GM12878 (cell line): ENCODE data around the gene CACUL1. TPM values are rescaled to one million over a fixed set of nuclear protein-coding genes. Genes with fewer than 3 reads are reported as not detected.

Source experiments
- ATF3 ChIP-seq: IDR thresholded peaks from 2 replicates; pipeline ENCODE4 v1.6.1; 2011; ENCODE audit warnings: low read depth, mild to moderate bottlenecking, low read length, moderate library complexity, borderline replicate concordance; ENCODE audit errors: extremely low read depth
- CBX5 ChIP-seq: sonication (generic); IDR thresholded peaks from 2 replicates; pipeline ENCODE4 v1.6.1; 2016; ENCODE audit warnings: low read depth, moderate library complexity, mild to moderate bottlenecking, inconsistent platforms
- CEBPB ChIP-seq, 2 experiments: fragments of 150-350 bp in 1 of 2; IDR thresholded peaks; 2 replicates each; pipeline ENCODE4 v1.6.1; 2012 to 2014; ENCODE audit warnings: low read depth in 2 of 2, low read length in 2 of 2, borderline replicate concordance in 1 of 2, inconsistent platforms in 1 of 2
- FOS ChIP-seq: IDR thresholded peaks from 3 replicates; pipeline ENCODE4 v1.6.1; 2011; ENCODE audit warnings: borderline replicate concordance; ENCODE audit not compliant: insufficient read length; ENCODE audit errors: extremely low read depth
- HCFC1 ChIP-seq: fragments of 150-350 bp; IDR thresholded peaks from 2 replicates; pipeline ENCODE4 v1.6.1; 2014; ENCODE audit warnings: low read length
- HDGF ChIP-seq: fragments of 450-650 bp; IDR thresholded peaks from 2 replicates; pipeline ENCODE4 v1.6.1; 2016; ENCODE audit warnings: antibody characterized with exemption
- JUND ChIP-seq: IDR thresholded peaks from 2 replicates; pipeline ENCODE4 v1.6.1; 2012; ENCODE audit warnings: low read depth, mild to moderate bottlenecking, low read length, improper control_type of control experiment, moderate library complexity
- MTA3 ChIP-seq: IDR thresholded peaks from 2 replicates; pipeline ENCODE4 v1.6.1; 2012; ENCODE audit warnings: low read length, inconsistent platforms, borderline replicate concordance
- MYB ChIP-seq: fragments of 150-350 bp; IDR thresholded peaks from 2 replicates; pipeline ENCODE4 v1.6.1; 2014; ENCODE audit warnings: mild to moderate bottlenecking, low read depth, low read length, borderline replicate concordance
- NFYB ChIP-seq: IDR thresholded peaks from 2 replicates; pipeline ENCODE4 v1.6.1; 2011; ENCODE audit warnings: low read depth, mild to moderate bottlenecking, low read length, improper control_type of control experiment, moderate library complexity; ENCODE audit not compliant: insufficient read depth
- NR2C2 ChIP-seq: IDR thresholded peaks from 2 replicates; pipeline ENCODE4 v1.6.1; 2011; ENCODE audit warnings: borderline replicate concordance, low read depth; ENCODE audit not compliant: control insufficient read depth, insufficient read length
- NRF1 ChIP-seq: conservative IDR thresholded peaks from 2 replicates; pipeline ENCODE4 v1.6.1; 2011; ENCODE audit warnings: mild to moderate bottlenecking, low read depth, low read length, improper control_type of control experiment
- POLR2A ChIP-seq: IDR thresholded peaks from 2 replicates; pipeline ENCODE4 v1.6.1; 2011; ENCODE audit warnings: low read depth, mild to moderate bottlenecking, low read length
- POLR2AphosphoS5 ChIP-seq: IDR thresholded peaks from 2 replicates; pipeline ENCODE4 v1.6.1; 2011; ENCODE audit warnings: mild to moderate bottlenecking, low read length, inconsistent platforms
- POU2F2 ChIP-seq: IDR thresholded peaks from 3 replicates; pipeline ENCODE4 v1.6.1; 2011; ENCODE audit warnings: low read depth, mild to moderate bottlenecking, low read length, borderline replicate concordance
- RAD51 ChIP-seq: fragments of 450-650 bp; IDR thresholded peaks from 2 replicates; pipeline ENCODE4 v1.6.1; 2016; ENCODE audit warnings: moderate library complexity, mild to moderate bottlenecking, inconsistent platforms
- RFX5 ChIP-seq: IDR thresholded peaks from 2 replicates; pipeline ENCODE4 v1.6.1; 2011; ENCODE audit warnings: low read depth, low read length, improper control_type of control experiment
- SIN3A ChIP-seq: IDR thresholded peaks from 2 replicates; pipeline ENCODE4 v1.6.1; 2012; ENCODE audit warnings: low read depth, low read length, improper control_type of control experiment
- SMAD5 ChIP-seq: IDR thresholded peaks from 2 replicates; pipeline ENCODE4 v1.6.1; 2016; ENCODE audit warnings: antibody characterized with exemption, low read depth
- SMARCA5 ChIP-seq: fragments of 450-650 bp; IDR thresholded peaks from 2 replicates; pipeline ENCODE4 v1.6.1; 2017; ENCODE audit warnings: mild to moderate bottlenecking
- SPI1 ChIP-seq: IDR thresholded peaks from 2 replicates; pipeline ENCODE4 v1.6.1; 2011; ENCODE audit warnings: low read depth, mild to moderate bottlenecking, low read length, moderate library complexity, borderline replicate concordance; ENCODE audit not compliant: insufficient read depth
- TAF1 ChIP-seq: IDR thresholded peaks from 2 replicates; pipeline ENCODE4 v1.6.1; 2011; ENCODE audit warnings: mild to moderate bottlenecking, low read depth, low read length, borderline replicate concordance
- YY1 ChIP-seq: IDR thresholded peaks from 2 replicates; pipeline ENCODE4 v1.6.1; 2011; ENCODE audit warnings: low read depth, mild to moderate bottlenecking, low read length
- ZNF217 ChIP-seq: fragments of 450-650 bp; IDR thresholded peaks from 2 replicates; pipeline ENCODE4 v1.6.1; 2017; ENCODE audit warnings: antibody characterized with exemption, mild to moderate bottlenecking
- polyA plus RNA-seq, 11 experiments: library from polyadenylated mRNA; depleted of rRNA in 4 of 11; unstranded in 6 of 11; stranded (reverse) in 5 of 11; fragments of >200 nt; fragmentation: Nextera tagmentation in 4 of 11; fragmentation: Illumina TruSeq in 1 of 11; extraction: Ambion mirVana in 4 of 11; extraction: Trizol in 1 of 11; gene quantifications; 1 replicate in 1 of 11; 2 replicates in 10 of 11; pipeline versions ENCODE4 v1.2.1 to v1.2.3, GENCODE V29; 2011 to 2016; ENCODE audit warnings: inconsistent platforms in 2 of 11, missing spikeins in 2 of 11, low read depth in 1 of 11
- total RNA-seq, 4 experiments: library from RNA; depleted of rRNA in 3 of 4; stranded (reverse); fragments of >200 nt in 3 of 4; fragmentation: Illumina TruSeq in 1 of 4; extraction: Trizol in 1 of 4; gene quantifications; 2 replicates each; pipeline versions ENCODE4 v1.2.1 to v1.2.3, GENCODE V29; 2013 to 2021
- TF ChIP-seq, protein P1 (sequence below): fragments of 450-650 bp; IDR thresholded peaks from 2 replicates; pipeline ENCODE4 v1.6.1; 2018; ENCODE audit warnings: borderline replicate concordance, mild to moderate bottlenecking; ENCODE audit not compliant: partially characterized antibody
- TF ChIP-seq, protein P2 (sequence below): IDR thresholded peaks from 2 replicates; pipeline ENCODE4 v1.6.1; 2011; ENCODE audit warnings: low read depth, low read length, improper control_type of control experiment, borderline replicate concordance
- TF ChIP-seq, protein P3 (sequence below): IDR thresholded peaks from 2 replicates; pipeline ENCODE4 v1.6.1; 2012; ENCODE audit warnings: low read depth, low read length, improper control_type of control experiment

Gene CACUL1
- total and polyA plus RNA-seq, 10 of the 15 experiments (the other 5 are each of a cell fraction or from before 2014, with no cell fraction given) = 7.4 to 23.2 (median 13.0) TPM

DNA sequence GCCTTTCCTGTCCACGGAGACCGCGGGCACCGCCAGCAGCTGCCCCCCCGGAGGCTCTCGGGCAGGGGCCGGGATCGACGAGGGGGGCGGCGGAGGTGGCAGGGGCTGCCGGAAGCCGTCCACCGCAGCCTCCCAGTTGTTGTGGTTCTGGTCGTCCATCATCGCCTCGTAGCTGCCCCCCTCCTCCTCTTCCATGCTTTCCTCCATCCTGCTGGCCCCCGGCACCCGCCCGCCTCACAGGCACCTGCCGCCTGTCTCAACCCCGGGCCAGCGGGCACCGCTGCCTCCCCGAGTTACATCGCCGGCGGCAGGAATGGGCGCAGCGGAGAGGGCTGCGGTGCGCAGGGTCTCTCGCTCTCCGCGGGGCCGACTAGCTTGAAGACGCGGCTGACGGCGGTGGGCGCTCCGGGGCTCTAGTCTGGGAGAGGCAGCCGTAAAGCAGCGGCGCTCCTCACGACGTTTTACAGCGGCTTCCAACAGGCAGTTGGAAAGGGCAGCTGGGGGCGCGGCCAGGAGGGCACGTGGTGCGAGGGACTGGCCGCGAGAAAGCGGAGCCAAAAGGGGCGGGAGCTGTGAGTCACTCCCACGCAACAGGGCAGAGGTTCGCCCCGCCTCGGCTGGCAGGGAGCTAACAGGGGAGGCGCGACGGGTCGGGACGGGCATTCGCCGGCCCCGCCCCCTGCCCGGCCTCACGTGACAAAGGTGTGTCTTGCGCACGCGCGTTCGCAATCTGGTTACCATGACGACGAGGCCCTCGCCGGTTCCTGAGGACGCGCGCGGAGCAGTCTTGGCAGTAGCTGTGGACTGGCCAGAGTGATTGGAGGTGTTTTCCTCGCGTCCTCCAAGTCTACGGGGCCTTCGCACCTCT lies at the start of gene CACUL1 (continued):
- TF ChIP-seq SPI1 = no peak
- TF ChIP-seq SMARCA5 = peak; percentile 22; the same call in 1 of the 2 replicates
- TF ChIP-seq NFYB = 0 out of 2 replicates have a peak, but pooled peaks have one; percentile 18
- peak; percentile 70; the same call in 1 of the 2 replicates for TF ChIP-seq CBX5
- TF ChIP-seq, protein P1, sequence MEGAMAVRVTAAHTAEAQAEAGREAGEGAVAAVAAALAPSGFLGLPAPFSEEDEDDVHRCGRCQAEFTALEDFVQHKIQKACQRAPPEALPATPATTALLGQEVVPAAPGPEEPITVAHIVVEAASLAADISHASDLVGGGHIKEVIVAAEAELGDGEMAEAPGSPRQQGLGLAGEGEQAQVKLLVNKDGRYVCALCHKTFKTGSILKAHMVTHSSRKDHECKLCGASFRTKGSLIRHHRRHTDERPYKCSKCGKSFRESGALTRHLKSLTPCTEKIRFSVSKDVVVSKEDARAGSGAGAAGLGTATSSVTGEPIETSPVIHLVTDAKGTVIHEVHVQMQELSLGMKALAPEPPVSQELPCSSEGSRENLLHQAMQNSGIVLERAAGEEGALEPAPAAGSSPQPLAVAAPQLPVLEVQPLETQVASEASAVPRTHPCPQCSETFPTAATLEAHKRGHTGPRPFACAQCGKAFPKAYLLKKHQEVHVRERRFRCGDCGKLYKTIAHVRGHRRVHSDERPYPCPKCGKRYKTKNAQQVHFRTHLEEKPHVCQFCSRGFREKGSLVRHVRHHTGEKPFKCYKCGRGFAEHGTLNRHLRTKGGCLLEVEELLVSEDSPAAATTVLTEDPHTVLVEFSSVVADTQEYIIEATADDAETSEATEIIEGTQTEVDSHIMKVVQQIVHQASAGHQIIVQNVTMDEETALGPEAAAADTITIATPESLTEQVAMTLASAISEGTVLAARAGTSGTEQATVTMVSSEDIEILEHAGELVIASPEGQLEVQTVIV = peak; percentile 99
- TF ChIP-seq POLR2A = peak; percentile 90
- TF ChIP-seq HCFC1 = peak; percentile 54
- TF ChIP-seq, protein P2, sequence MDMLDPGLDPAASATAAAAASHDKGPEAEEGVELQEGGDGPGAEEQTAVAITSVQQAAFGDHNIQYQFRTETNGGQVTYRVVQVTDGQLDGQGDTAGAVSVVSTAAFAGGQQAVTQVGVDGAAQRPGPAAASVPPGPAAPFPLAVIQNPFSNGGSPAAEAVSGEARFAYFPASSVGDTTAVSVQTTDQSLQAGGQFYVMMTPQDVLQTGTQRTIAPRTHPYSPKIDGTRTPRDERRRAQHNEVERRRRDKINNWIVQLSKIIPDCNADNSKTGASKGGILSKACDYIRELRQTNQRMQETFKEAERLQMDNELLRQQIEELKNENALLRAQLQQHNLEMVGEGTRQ = peak; percentile 96
- peak; percentile 84 for TF ChIP-seq POLR2AphosphoS5
- 0 out of 2 replicates have a peak, but pooled peaks have one; percentile 1 for TF ChIP-seq YY1
- TF ChIP-seq MTA3 = no peak
- TF ChIP-seq FOS = peak; percentile 33
- peak; percentile 40; the same call in 1 of the 2 replicates for TF ChIP-seq MYB
- TF ChIP-seq HDGF = peak; percentile 97
- TF ChIP-seq ZNF217 = no peak
- peak; percentile 55 for TF ChIP-seq SMAD5
- peak; percentile 48; the same call in 1 of the 3 replicates for TF ChIP-seq POU2F2
- TF ChIP-seq NR2C2 = no peak
- 0 out of 2 replicates have a peak, but pooled peaks have one; percentile 49 for TF ChIP-seq JUND
- peak; percentile 88 for TF ChIP-seq ATF3
- TF ChIP-seq CEBPB (IDR thresholded peaks at IDR 0.05; ENCODE audit: borderline replicate concordance in 1 of 2, low read depth in 2 of 2, low read length in 2 of 2) = no peak
- TF ChIP-seq, protein P3, sequence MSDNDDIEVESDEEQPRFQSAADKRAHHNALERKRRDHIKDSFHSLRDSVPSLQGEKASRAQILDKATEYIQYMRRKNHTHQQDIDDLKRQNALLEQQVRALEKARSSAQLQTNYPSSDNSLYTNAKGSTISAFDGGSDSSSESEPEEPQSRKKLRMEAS = peak; percentile 98
- peak; percentile 55 for TF ChIP-seq RFX5
- peak; percentile 83 for TF ChIP-seq NRF1
- TF ChIP-seq TAF1 = peak; percentile 82
- TF ChIP-seq RAD51 = peak; percentile 97
- TF ChIP-seq SIN3A = peak; percentile 72; the same call in 1 of the 2 replicates
